Erythroblast (primary cell): Measurements from ENCODE around the gene INPP5K.

Experiments
- DNase-seq, 2 experiments: peaks; one replicate each; lab custom pipeline; 2025; lab: John Stamatoyannopoulos, UW
- GATA1 ChIP-seq: IDR thresholded peaks from 2 replicates; pipeline ENCODE4 v1.6.1; 2011; ENCODE audit warnings: low read depth, mild to moderate bottlenecking, control low read depth, low read length, moderate library complexity
- POLR2A ChIP-seq: IDR thresholded peaks from 2 replicates; pipeline ENCODE4 v1.6.1; 2011; ENCODE audit warnings: mild to moderate bottlenecking, low read length

The INPP5K gene

GRCh38 chr17:1555651-1556471 is 39.4 kb upstream of the INPP5K start:
- TF ChIP-seq POLR2A: no peak
- TF ChIP-seq GATA1: no peak

GRCh38 chr17:1554751-1555540 is 38.5 kb upstream of the INPP5K start:
- no peak for DNase-seq
- TF ChIP-seq POLR2A (no peak), GATA1 (no peak)

More at GRCh38 chr17:1555651-1556471, 39.4 kb upstream of the INPP5K start:
- no peak for DNase-seq

- no peak for DNase-seq
Measured at GRCh38 chr17:1553354-1554266, 37.2 kb upstream of the INPP5K start.

GRCh38 chr17:1552932-1553331 is 36.5 kb upstream of the INPP5K start:
- TF ChIP-seq GATA1 (no peak), POLR2A (no peak)
- DNase-seq: no peak

More at GRCh38 chr17:1553354-1554266, 37.2 kb upstream of the INPP5K start:
- TF ChIP-seq POLR2A (no peak), GATA1 (no peak)

GRCh38 chr17:1551741-1552140 is 35.3 kb upstream of the INPP5K start:
- DNase-seq: no peak
- no peak for TF ChIP-seq POLR2A
- TF ChIP-seq GATA1: no peak

- TF ChIP-seq GATA1 (no peak), POLR2A (no peak)
- DNase-seq: no peak
Measured at GRCh38 chr17:1548032-1548431, 31.6 kb upstream of the INPP5K start.

- TF ChIP-seq GATA1 (no peak), POLR2A (no peak)
- no peak for DNase-seq
Measured at GRCh38 chr17:1546292-1546922, 30.0 kb upstream of the INPP5K start.

GRCh38 chr17:1545618-1546017 is 29.2 kb upstream of the INPP5K start:
- no peak for TF ChIP-seq GATA1
- no peak for TF ChIP-seq POLR2A
- DNase-seq: no peak

- no peak for DNase-seq
- no peak for TF ChIP-seq GATA1
- TF ChIP-seq POLR2A: no peak
Measured at GRCh38 chr17:1542316-1542715, 25.9 kb upstream of the INPP5K start.

GRCh38 chr17:1541367-1541904 is 25.0 kb upstream of the INPP5K start:
- TF ChIP-seq GATA1 (no peak), POLR2A (no peak)
- no peak for DNase-seq

GRCh38 chr17:1539811-1540210 is 23.4 kb upstream of the INPP5K start:
- TF ChIP-seq GATA1 (no peak), POLR2A (no peak)
- no peak for DNase-seq

GRCh38 chr17:1535737-1536136 is 19.3 kb upstream of the INPP5K start:
- TF ChIP-seq GATA1: no peak
- no peak for TF ChIP-seq POLR2A
- DNase-seq: no peak

GRCh38 chr17:1533661-1534325 is 17.4 kb upstream of the INPP5K start:
- TF ChIP-seq GATA1 (no peak), POLR2A (no peak)
- no peak for DNase-seq
